Ovary (tissue), 3 donors: ENCODE data around the gene PRDX2.

ENCODE experiments used
- POLR2A ChIP-seq: fragments of 450-650 bp; IDR thresholded peaks from one replicate; pipeline ENCODE4 v1.6.1; 2017; ENCODE audit warnings: antibody characterized with exemption, mild to moderate bottlenecking, moderate library complexity
- TF ChIP-seq, protein P1 (sequence below), 3 donors: fragments of 450-650 bp in 2 of 3; fragments of 200-600 bp in 1 of 3; IDR thresholded peaks; one replicate each; pipeline versions ENCODE4 v1.5.1 to v1.8.0; 2016 to 2022; ENCODE audit warnings: antibody characterized with exemption in 3 of 3, mild to moderate bottlenecking in 1 of 3
- donor health status: DM: no; HTN: no; CAD: no.

DNA sequence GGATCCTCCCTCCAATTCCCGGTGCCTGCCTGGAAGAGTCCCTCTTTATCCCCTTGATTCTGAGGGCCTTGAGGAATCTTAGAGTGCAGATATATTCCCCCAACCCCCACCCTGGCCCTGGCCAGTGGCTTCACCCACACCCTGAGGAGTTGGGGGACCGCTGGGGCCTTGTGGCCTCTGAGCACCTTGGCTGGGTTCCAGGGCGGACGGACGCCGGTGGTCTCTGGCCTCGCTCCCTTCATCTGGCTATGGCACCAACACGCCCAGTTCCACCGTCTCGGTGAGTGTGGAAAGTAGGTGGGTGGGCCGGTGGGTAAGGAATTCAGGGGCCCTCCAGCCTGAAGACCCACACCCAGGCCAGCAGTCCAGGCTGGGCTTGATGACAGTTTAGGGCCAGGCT, 41.7 kb upstream of the PRDX2 start:
- no peak for TF ChIP-seq POLR2A
- TF ChIP-seq, protein P1, sequence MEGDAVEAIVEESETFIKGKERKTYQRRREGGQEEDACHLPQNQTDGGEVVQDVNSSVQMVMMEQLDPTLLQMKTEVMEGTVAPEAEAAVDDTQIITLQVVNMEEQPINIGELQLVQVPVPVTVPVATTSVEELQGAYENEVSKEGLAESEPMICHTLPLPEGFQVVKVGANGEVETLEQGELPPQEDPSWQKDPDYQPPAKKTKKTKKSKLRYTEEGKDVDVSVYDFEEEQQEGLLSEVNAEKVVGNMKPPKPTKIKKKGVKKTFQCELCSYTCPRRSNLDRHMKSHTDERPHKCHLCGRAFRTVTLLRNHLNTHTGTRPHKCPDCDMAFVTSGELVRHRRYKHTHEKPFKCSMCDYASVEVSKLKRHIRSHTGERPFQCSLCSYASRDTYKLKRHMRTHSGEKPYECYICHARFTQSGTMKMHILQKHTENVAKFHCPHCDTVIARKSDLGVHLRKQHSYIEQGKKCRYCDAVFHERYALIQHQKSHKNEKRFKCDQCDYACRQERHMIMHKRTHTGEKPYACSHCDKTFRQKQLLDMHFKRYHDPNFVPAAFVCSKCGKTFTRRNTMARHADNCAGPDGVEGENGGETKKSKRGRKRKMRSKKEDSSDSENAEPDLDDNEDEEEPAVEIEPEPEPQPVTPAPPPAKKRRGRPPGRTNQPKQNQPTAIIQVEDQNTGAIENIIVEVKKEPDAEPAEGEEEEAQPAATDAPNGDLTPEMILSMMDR (IDR thresholded peaks at IDR 0.05) = no peak
